HepG2 (cell line): ENCODE results near the gene CD3G. TPM values are rescaled to one million over a fixed set of nuclear protein-coding genes. Genes with fewer than 3 reads are reported as not detected.

Experiments used
- CHD2 ChIP-seq: IDR thresholded peaks from 2 replicates; pipeline ENCODE4 v1.6.1; 2011; ENCODE audit warnings: low read depth, low read length, improper control_type of control experiment
- DZIP1 ChIP-seq: sonication (generic); formaldehyde crosslinking; IDR thresholded peaks from 2 replicates; pipeline ENCODE4 v1.5.0; 2020; ENCODE audit warnings: mild to moderate bottlenecking, missing genetic modification reagents
- EED ChIP-seq: sonication (generic); formaldehyde crosslinking; IDR thresholded peaks from 2 replicates; pipeline ENCODE4 v1.5.0; 2020; ENCODE audit warnings: mild to moderate bottlenecking, missing genetic modification reagents
- FOXO4 ChIP-seq: sonication (generic); formaldehyde crosslinking; conservative IDR thresholded peaks from 2 replicates; pipeline ENCODE4 v1.8.1; 2023; ENCODE audit warnings: missing genetic modification reagents
- GTF3A ChIP-seq: sonication (generic); formaldehyde crosslinking; conservative IDR thresholded peaks from 2 replicates; pipeline ENCODE4 v1.4.0; 2020; ENCODE audit warnings: mild to moderate bottlenecking, missing genetic modification reagents
- HCFC1 ChIP-seq: fragments of 150-350 bp; IDR thresholded peaks from 2 replicates; pipeline ENCODE4 v1.6.1; 2014; ENCODE audit warnings: low read depth, low read length
- HDAC1 ChIP-seq: sonication (generic); formaldehyde crosslinking; IDR thresholded peaks from 2 replicates; pipeline ENCODE4 v1.5.1; 2020; ENCODE audit warnings: mild to moderate bottlenecking, missing genetic modification reagents
- HIC2 ChIP-seq: sonication (generic); formaldehyde crosslinking; IDR thresholded peaks from 2 replicates; pipeline ENCODE4 v1.9.0; 2022; ENCODE audit warnings: low read depth, missing genetic modification reagents
- KLF16 ChIP-seq, 2 experiments: sonication (generic) in 1 of 2; formaldehyde crosslinking in 1 of 2; IDR thresholded peaks; 2 replicates each; pipeline versions ENCODE4 v1.6.1 to v1.8.0; 2016 to 2023; ENCODE audit warnings: missing genetic modification reagents in 2 of 2, missing compliant biosample characterization in 1 of 2
- MIER2 ChIP-seq: IDR thresholded peaks from 2 replicates; pipeline ENCODE4 v1.6.1; 2016; ENCODE audit warnings: missing biosample characterization, missing genetic modification reagents
- MIER3 ChIP-seq: IDR thresholded peaks from 2 replicates; pipeline ENCODE4 v1.6.1; 2016; ENCODE audit warnings: missing compliant biosample characterization, borderline replicate concordance
- MLLT10 ChIP-seq: sonication (generic); formaldehyde crosslinking; IDR thresholded peaks from 2 replicates; pipeline ENCODE4 v1.4.0; 2020; ENCODE audit warnings: missing genetic modification reagents
- MTA1 ChIP-seq: sonication (generic); formaldehyde crosslinking; IDR thresholded peaks from 2 replicates; pipeline ENCODE4 v1.4.0; 2020; ENCODE audit warnings: missing genetic modification reagents, mild to moderate bottlenecking, borderline replicate concordance
- PREB ChIP-seq: sonication (generic); formaldehyde crosslinking; IDR thresholded peaks from 2 replicates; pipeline ENCODE4 v1.4.0; 2020; ENCODE audit warnings: missing genetic modification reagents
- RBFOX2 ChIP-seq: fragments of 200-400 bp; formaldehyde crosslinking; IDR thresholded peaks from 2 replicates; pipeline ENCODE4 v1.6.1; 2017; ENCODE audit warnings: low read depth, mild to moderate bottlenecking, low read length
- RXRA ChIP-seq: sonication (generic); formaldehyde crosslinking; IDR thresholded peaks from 2 replicates; pipeline ENCODE4 v1.5.1; 2020; ENCODE audit warnings: missing genetic modification reagents
- TRIM24 ChIP-seq: sonication (generic); formaldehyde crosslinking; IDR thresholded peaks from 2 replicates; pipeline ENCODE4 v1.8.0; 2022; ENCODE audit warnings: mild to moderate bottlenecking, missing genetic modification reagents
- ZNF251 ChIP-seq: sonication (generic); formaldehyde crosslinking; IDR thresholded peaks from 2 replicates; pipeline ENCODE4 v1.9.0; 2021; ENCODE audit warnings: mild to moderate bottlenecking, missing genetic modification reagents
- ZNF510 ChIP-seq: sonication (generic); formaldehyde crosslinking; IDR thresholded peaks from 2 replicates; pipeline ENCODE4 v1.4.0; 2020; ENCODE audit warnings: low read depth, mild to moderate bottlenecking, missing genetic modification reagents
- ZNF574 ChIP-seq: sonication (generic); formaldehyde crosslinking; IDR thresholded peaks from 2 replicates; pipeline ENCODE4 v1.4.0; 2020; ENCODE audit warnings: missing genetic modification reagents
- polyA plus RNA-seq, 8 experiments: library from polyadenylated mRNA; depleted of rRNA in 3 of 8; stranded (reverse) in 7 of 8; unstranded in 1 of 8; fragments of >200 nt; fragmentation: Illumina TruSeq in 4 of 8; extraction: Trizol in 4 of 8; gene quantifications; 2 replicates each; pipeline versions ENCODE4 v1.2.1 to v1.2.3, GENCODE V29; 2011 to 2016; ENCODE audit warnings: low read depth in 4 of 8, missing spikeins in 1 of 8, mixed read lengths in 1 of 8; ENCODE audit not compliant: insufficient read depth in 1 of 8
- total RNA-seq, 5 experiments: library from RNA; depleted of rRNA; stranded (reverse); fragments of >200 nt; fragmentation: Illumina TruSeq; extraction: Trizol; gene quantifications; 2 replicates each; pipeline ENCODE4 v1.2.3, GENCODE V29; 2016; ENCODE audit warnings: low read depth in 1 of 5

CD3G gene
- total and polyA plus RNA-seq, 2 of the 13 experiments (the other 11 are each of a cell fraction or from before 2014, with no cell fraction given): not detected

GRCh38 chr11:118359295-118359958, 15.3 kb downstream of the CD3G start, which contains the start of gene UBE4A (continued):
- no peak for TF ChIP-seq MLLT10 (CRISPR knock-in tag)
- peak in 1 of 2 experiments; percentile 81; a peak in 2 of 4 replicates for TF ChIP-seq KLF16 (CRISPR knock-in tag; IDR thresholded peaks at IDR 0.05)
- TF ChIP-seq ZNF510 (CRISPR knock-in tag): no peak
- no peak for TF ChIP-seq DZIP1 (CRISPR knock-in tag)
- TF ChIP-seq ZNF251: no peak
- TF ChIP-seq ZNF574 (CRISPR knock-in tag): peak; percentile 95
- no peak for TF ChIP-seq PREB (CRISPR knock-in tag)
- peak; percentile 83 for TF ChIP-seq RBFOX2
- peak; percentile 72 for TF ChIP-seq RXRA
- TF ChIP-seq HCFC1: peak; percentile 82
- no peak for TF ChIP-seq MTA1 (CRISPR knock-in tag)
- TF ChIP-seq MIER2: peak; percentile 57; the same call in 1 of the 2 replicates
- peak; percentile 93 for TF ChIP-seq HDAC1 (CRISPR knock-in tag)
- 0 out of 2 replicates have a peak, but pooled peaks have one; percentile 22 for TF ChIP-seq CHD2
- no peak for TF ChIP-seq GTF3A (CRISPR knock-in tag)
- TF ChIP-seq EED (CRISPR knock-in tag): no peak
- no peak for TF ChIP-seq TRIM24 (CRISPR knock-in tag)
- peak; percentile 47; the same call in 1 of the 2 replicates for TF ChIP-seq HIC2 (CRISPR knock-in tag)
- TF ChIP-seq MIER3 (CRISPR knock-in tag): peak; percentile 66; the same call in 1 of the 2 replicates
- no peak for TF ChIP-seq FOXO4 (CRISPR knock-in tag)
